ENCODE data around the gene ZNF385B.

GRCh38 chr2:179749210-179749609 is 112.2 kb downstream of the ZNF385B start:
- TF ChIP-seq, protein P1, sequence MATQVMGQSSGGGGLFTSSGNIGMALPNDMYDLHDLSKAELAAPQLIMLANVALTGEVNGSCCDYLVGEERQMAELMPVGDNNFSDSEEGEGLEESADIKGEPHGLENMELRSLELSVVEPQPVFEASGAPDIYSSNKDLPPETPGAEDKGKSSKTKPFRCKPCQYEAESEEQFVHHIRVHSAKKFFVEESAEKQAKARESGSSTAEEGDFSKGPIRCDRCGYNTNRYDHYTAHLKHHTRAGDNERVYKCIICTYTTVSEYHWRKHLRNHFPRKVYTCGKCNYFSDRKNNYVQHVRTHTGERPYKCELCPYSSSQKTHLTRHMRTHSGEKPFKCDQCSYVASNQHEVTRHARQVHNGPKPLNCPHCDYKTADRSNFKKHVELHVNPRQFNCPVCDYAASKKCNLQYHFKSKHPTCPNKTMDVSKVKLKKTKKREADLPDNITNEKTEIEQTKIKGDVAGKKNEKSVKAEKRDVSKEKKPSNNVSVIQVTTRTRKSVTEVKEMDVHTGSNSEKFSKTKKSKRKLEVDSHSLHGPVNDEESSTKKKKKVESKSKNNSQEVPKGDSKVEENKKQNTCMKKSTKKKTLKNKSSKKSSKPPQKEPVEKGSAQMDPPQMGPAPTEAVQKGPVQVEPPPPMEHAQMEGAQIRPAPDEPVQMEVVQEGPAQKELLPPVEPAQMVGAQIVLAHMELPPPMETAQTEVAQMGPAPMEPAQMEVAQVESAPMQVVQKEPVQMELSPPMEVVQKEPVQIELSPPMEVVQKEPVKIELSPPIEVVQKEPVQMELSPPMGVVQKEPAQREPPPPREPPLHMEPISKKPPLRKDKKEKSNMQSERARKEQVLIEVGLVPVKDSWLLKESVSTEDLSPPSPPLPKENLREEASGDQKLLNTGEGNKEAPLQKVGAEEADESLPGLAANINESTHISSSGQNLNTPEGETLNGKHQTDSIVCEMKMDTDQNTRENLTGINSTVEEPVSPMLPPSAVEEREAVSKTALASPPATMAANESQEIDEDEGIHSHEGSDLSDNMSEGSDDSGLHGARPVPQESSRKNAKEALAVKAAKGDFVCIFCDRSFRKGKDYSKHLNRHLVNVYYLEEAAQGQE (IDR thresholded peaks at IDR 0.05; ENCODE audit: insufficient read depth in 1 of 2, low read depth in 2 of 2, low read length in 2 of 2): no peak
- TF ChIP-seq POLR2AphosphoS5 (IDR thresholded peaks at IDR 0.05; ENCODE audit: low read depth, low read length): no peak
- no peak for TF ChIP-seq TAF1 (IDR thresholded peaks at IDR 0.05; ENCODE audit: borderline replicate concordance, insufficient read depth, low read length)
